ENCODE results near the gene ACAN. TPM values are rescaled to one million over a fixed set of nuclear protein-coding genes. Genes with fewer than 3 reads are reported as not detected.

ACAN gene
- total and polyA plus RNA-seq, 2 of the 8 experiments (the other 6 are each of a cell fraction or from before 2014, with no cell fraction given): 0.71 to 0.73 TPM

GRCh38 chr15:88878720-88879184 lies 75.5 kb downstream of the ACAN start (continued):
- no peak for TF ChIP-seq CHD7 (IDR thresholded peaks at IDR 0.05; ENCODE audit: insufficient replicate concordance, low read length)
- no peak for TF ChIP-seq HDAC2 (IDR thresholded peaks at IDR 0.05; ENCODE audit: borderline replicate concordance in 1 of 2, low read depth in 2 of 2, low read length in 2 of 2)
- TF ChIP-seq CTCF (IDR thresholded peaks at IDR 0.05; ENCODE audit: control extremely low read depth in 1 of 3, insufficient read depth in 1 of 3, low read depth in 1 of 3, low read length in 3 of 3): peak; percentile 89 to 96 (median 95)
- TF ChIP-seq RAD21 (IDR thresholded peaks at IDR 0.05 in 1 of 2, conservative IDR thresholded peaks at IDR 0.05 in 1 of 2; ENCODE audit: low read depth in 2 of 2, low read length in 2 of 2): peak; percentile 80 to 87
- no peak for TF ChIP-seq SIX5 (IDR thresholded peaks at IDR 0.05; ENCODE audit: low read depth, low read length)
- TF ChIP-seq ATF2 (IDR thresholded peaks at IDR 0.05; ENCODE audit: low read length): no peak
